IPS-18c (cell line): ENCODE data around the gene PPP3CA.
"Not testable (repeated sequence)": the region's sequence is repeated elsewhere in the genome, so short reads cannot be mapped to it uniquely, and the experiment has no call there.

Experiments
- H3K4me3 ChIP-seq: 2 replicates; pipeline ENCODE4 v1.7.0; 2013; ENCODE audit warnings: low read depth, mild to moderate bottlenecking, low read length, moderate library complexity; ENCODE audit not compliant: insufficient read depth
- H3K9me3 ChIP-seq: one replicate; pipeline ENCODE4 v1.6.1; 2013; ENCODE audit warnings: mild to moderate bottlenecking, low read length, moderate library complexity; ENCODE audit not compliant: control insufficient read depth, insufficient read depth

PPP3CA gene

GRCh38 chr4:101182688-101183087, 164.6 kb downstream of the PPP3CA start:
- H3K9me3 ChIP-seq = not testable (repeated sequence)

GRCh38 chr4:101178731-101179130, 168.6 kb downstream of the PPP3CA start:
- Histone ChIP-seq H3K4me3 (no peak overlapping the region), H3K9me3 (no peaks in the 10 kb centered on the region)

More at GRCh38 chr4:101182688-101183087, 164.6 kb downstream of the PPP3CA start:
- not testable (repeated sequence) for H3K4me3 ChIP-seq

- Histone ChIP-seq H3K9me3 (no peaks in the 10 kb centered on the region), H3K4me3 (no peak overlapping the region)
Measured at GRCh38 chr4:101177154-101177553, 170.2 kb downstream of the PPP3CA start.

- H3K9me3 ChIP-seq = no peaks in the 10 kb centered on the region
- no peak overlapping the region for H3K4me3 ChIP-seq
Measured at GRCh38 chr4:101175896-101176676, 171.2 kb downstream of the PPP3CA start.

- H3K9me3 ChIP-seq = no peaks in the 10 kb centered on the region
- no peak overlapping the region for H3K4me3 ChIP-seq
Measured at GRCh38 chr4:101174679-101175345, 172.5 kb downstream of the PPP3CA start.

GRCh38 chr4:101172369-101172768, 175.0 kb downstream of the PPP3CA start:
- Histone ChIP-seq H3K9me3 (no peaks in the 10 kb centered on the region), H3K4me3 (no peak overlapping the region)

GRCh38 chr4:101171747-101172146, 175.6 kb downstream of the PPP3CA start:
- no peaks in the 10 kb centered on the region for H3K9me3 ChIP-seq

GRCh38 chr4:101169044-101170014, 178.0 kb downstream of the PPP3CA start:
- Histone ChIP-seq H3K4me3 (no peak overlapping the region), H3K9me3 (no peaks in the 10 kb centered on the region)

More at GRCh38 chr4:101171747-101172146, 175.6 kb downstream of the PPP3CA start:
- H3K4me3 ChIP-seq = no peak overlapping the region

- no peaks in the 10 kb centered on the region for H3K9me3 ChIP-seq
Measured at GRCh38 chr4:101163936-101164335, 183.4 kb downstream of the PPP3CA start.

GRCh38 chr4:101162990-101163380, 184.3 kb downstream of the PPP3CA start:
- H3K9me3 ChIP-seq = no peaks in the 10 kb centered on the region
- no peak overlapping the region for H3K4me3 ChIP-seq

More at GRCh38 chr4:101163936-101164335, 183.4 kb downstream of the PPP3CA start:
- no peak overlapping the region for H3K4me3 ChIP-seq

- H3K9me3 ChIP-seq = no peaks in the 10 kb centered on the region
- H3K4me3 ChIP-seq = no peak overlapping the region
Measured at GRCh38 chr4:101160792-101161592, 186.3 kb downstream of the PPP3CA start.

GRCh38 chr4:101158507-101158906, 188.8 kb downstream of the PPP3CA start:
- Histone ChIP-seq H3K9me3 (no peaks in the 10 kb centered on the region), H3K4me3 (no peak overlapping the region)

GRCh38 chr4:101158134-101158482, 189.2 kb downstream of the PPP3CA start:
- Histone ChIP-seq H3K9me3 (no peaks in the 10 kb centered on the region), H3K4me3 (no peak overlapping the region)

- Histone ChIP-seq H3K9me3 (no peaks in the 10 kb centered on the region), H3K4me3 (no peak overlapping the region)
Measured at GRCh38 chr4:101157415-101158133, 189.8 kb downstream of the PPP3CA start.

GRCh38 chr4:101156619-101157310, 190.6 kb downstream of the PPP3CA start:
- no peak overlapping the region for H3K4me3 ChIP-seq
- H3K9me3 ChIP-seq = no peaks in the 10 kb centered on the region

GRCh38 chr4:101155945-101156344, 191.4 kb downstream of the PPP3CA start:
- H3K9me3 ChIP-seq = no peaks in the 10 kb centered on the region
- H3K4me3 ChIP-seq = no peak overlapping the region
